Spleen (tissue), 7 donors: Measurements from ENCODE around the gene DLD.

Experiments used
- POLR2A ChIP-seq, 3 donors: fragments of 450-650 bp; IDR thresholded peaks; one replicate each; pipeline ENCODE4 v1.5.1; 2017; ENCODE audit warnings: antibody characterized with exemption in 3 of 3, mild to moderate bottlenecking in 1 of 3
- POLR2AphosphoS5 ChIP-seq, 3 donors: sonication (generic); formaldehyde crosslinking; IDR thresholded peaks; one replicate each; pipeline ENCODE4 v1.5.1; 2017; ENCODE audit warnings: antibody characterized with exemption in 3 of 3
- TF ChIP-seq, protein P1 (sequence below), 11 experiments: fragments of 200-600 bp in 7 of 11; fragments of 450-650 bp in 4 of 11; sonication (generic) in 4 of 11; IDR thresholded peaks in 8 of 11; conservative IDR thresholded peaks in 3 of 11; 1 replicate in 7 of 11; 2 replicates in 4 of 11; pipeline versions ENCODE4 v1.4.0 to v1.8.0; 2016 to 2021; ENCODE audit warnings: antibody characterized with exemption in 11 of 11, inconsistent platforms in 4 of 11, mild to moderate bottlenecking in 1 of 11
- donor health status: DM: no; HTN: no; CAD: no; lungs with moderate emphysema.
- donor health status: DM: no; HTN: no; CAD: no.
- donor health status: DM: no; HTN: no; CAD: no.

DNA sequence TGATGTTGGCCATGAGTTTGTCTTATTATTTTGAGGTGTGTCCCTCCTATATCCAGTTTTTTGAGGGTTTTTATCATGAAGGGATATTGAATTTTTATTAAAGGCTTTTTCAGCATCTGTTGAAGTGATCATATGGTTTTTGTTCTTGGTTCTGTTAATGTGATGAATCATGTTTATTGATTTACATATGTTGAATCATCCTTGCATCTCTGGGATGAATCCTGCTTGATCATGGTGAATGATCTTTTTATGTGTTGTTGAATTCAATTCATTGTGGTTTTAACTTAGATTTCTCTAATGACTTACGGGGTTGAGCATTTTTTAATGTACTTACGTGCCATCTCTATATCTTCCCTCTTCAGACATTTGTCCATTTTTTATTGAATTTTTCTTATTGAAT lies 22.9 kb downstream of the DLD start:
- TF ChIP-seq, protein P1, sequence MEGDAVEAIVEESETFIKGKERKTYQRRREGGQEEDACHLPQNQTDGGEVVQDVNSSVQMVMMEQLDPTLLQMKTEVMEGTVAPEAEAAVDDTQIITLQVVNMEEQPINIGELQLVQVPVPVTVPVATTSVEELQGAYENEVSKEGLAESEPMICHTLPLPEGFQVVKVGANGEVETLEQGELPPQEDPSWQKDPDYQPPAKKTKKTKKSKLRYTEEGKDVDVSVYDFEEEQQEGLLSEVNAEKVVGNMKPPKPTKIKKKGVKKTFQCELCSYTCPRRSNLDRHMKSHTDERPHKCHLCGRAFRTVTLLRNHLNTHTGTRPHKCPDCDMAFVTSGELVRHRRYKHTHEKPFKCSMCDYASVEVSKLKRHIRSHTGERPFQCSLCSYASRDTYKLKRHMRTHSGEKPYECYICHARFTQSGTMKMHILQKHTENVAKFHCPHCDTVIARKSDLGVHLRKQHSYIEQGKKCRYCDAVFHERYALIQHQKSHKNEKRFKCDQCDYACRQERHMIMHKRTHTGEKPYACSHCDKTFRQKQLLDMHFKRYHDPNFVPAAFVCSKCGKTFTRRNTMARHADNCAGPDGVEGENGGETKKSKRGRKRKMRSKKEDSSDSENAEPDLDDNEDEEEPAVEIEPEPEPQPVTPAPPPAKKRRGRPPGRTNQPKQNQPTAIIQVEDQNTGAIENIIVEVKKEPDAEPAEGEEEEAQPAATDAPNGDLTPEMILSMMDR (IDR thresholded peaks at IDR 0.05 in 8 of 11, conservative IDR thresholded peaks at IDR 0.05 in 3 of 11): no peak
- TF ChIP-seq POLR2AphosphoS5 (IDR thresholded peaks at IDR 0.05): no peak
- TF ChIP-seq POLR2A (IDR thresholded peaks at IDR 0.05): no peak
